GM18870 (cell line): Measurements from ENCODE around the gene PSMG4.
A peak's percentile ranks its signal among the peaks of the same experiment; 100 is the strongest.

Experiments
- ATAC-seq: cut with Tn5 transposase; IDR thresholded peaks from one replicate; pipeline ENCODE4 v1.9.1; 2021; ENCODE audit warnings: moderate library complexity; ENCODE audit not compliant: unreplicated experiment

The PSMG4 gene

DNA sequence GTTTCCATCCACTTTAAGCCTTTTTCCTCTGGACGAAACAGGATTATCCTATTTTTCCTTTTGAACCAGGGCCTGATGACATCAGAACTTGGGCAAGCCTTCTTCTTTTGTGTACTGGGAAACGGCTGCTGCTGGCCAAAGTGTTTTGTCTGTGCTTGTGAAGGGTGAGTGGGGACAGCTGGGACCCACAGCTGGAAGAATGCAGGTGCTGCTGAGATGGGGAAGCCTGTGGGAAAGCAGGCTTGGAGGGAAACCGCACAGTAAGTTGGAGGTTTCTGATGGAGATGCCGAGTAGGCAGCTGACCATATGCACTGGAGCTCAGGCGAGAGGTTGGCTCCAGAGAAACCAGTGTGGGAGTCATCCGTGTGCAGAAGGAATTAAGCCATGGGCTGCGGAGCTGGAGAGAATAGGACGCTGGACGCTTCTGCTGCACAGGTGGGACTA, 8.5 kb upstream of the PSMG4 start:
- ATAC-seq, result no peak

DNA sequence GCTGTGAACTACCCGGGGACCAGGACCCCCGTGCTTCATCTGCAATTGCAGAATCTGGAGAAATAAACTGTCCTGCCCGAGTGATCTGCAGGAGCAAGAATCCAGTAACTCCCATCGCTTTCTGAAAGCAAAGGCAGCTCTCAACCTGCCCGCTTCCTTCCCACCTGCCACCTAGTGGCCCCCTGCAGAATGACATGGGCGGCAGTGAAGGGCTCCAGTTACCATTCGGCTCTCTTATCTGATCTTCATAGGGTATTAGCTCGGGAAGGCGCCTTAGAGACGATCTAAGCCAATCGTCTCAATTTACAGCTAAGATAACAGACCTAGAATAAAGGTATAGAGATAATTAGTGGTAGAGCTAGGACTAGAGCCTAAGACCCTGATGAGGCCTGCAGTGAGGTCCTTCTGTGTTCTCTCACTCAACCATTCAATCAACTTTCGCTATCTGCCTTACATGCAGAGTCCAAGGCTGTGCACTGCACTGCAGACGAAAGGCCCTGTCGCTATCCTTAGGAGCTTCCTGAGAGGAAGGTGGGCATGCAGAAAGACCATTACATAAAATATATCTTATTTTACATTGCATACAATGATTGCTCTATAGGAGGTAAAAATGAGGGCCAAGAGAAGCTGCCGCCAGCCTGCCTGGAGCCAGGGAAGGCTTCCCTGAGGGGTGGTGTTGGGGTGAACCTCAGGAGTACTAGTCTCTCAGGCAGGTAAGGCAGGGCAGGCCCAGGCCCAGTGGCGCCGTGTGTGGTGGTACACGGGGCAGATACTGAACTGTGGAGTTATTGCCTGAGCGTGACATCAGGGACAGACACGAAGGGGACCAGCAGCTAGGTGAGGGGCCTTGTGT, 7.1 kb upstream of the PSMG4 start:
- peak; percentile 53 for ATAC-seq

DNA sequence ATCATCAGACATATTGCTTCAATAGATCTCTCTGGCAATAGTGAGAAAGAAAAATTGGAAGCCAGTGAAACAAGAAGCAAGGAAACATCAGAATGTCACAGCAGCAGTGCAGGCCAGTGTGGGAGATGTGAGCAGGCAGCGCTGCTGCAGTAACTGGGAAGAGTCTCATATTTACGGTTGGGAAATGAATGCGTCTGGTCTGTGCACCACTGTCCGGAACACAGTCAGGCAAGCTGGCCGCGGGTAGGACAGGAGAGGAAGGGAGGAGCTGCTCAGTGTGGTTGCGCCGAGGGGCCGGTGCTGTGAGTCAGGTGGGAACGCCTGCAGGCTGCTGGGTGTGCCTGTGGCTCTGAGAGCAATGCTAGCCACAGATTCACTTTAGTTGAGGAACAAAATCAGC, 6.4 kb upstream of the PSMG4 start:
- no peak for ATAC-seq

DNA sequence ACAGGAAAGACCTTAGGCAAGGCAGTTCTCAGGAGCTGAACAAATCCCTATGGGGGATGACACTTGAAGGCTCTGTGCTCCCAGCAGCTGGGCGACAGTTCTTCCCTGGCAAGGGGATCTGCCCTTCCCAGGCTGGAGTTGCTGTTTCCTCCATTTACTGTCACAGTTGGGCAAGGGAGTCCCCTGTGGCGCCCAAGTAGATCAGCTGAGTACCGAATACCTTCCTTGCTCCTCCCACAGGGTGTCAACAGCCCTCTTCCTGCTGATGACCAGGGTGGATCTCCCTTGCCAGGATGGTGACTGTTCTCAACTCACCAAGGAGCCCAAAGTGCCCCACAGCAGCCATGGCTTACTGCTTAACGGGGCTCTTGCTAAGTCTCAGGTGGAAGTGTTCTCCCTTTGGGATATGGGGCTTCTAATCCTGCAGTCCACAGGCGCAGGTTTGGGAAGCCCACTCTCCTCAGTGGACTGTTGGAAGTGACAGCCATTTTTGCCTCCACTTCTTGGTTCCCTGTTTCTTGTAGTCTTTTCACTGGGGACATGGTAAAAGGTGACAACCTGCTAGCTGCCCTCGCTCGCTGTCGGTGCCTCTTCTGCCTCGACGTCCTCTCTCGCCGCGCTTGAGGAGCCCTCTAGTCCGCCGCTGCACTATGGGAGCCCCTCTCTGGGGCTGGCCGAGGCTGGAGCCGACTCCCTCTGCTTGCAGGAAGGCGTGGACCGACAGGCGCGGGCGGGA, 5.7 kb upstream of the PSMG4 start:
- ATAC-seq, result no peak

DNA sequence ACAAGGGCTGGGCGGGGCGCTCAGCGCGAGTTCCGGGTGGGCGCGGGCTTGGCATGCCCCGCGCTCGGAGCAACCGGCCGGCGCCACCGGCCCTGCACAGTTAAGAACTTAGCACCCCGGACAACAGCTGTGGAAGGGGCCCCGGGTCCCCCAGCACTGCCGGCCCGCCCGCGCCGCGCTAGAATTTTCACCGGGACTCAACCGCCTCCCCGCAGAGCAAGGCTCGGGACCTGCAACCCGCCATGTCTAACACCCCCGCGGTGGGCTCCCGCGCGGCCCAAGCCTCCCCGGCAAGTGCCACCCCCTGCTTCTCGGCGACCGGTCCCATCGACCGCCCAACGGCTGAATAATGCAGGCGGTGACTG, 5.2 kb upstream of the PSMG4 start:
- no peak for ATAC-seq

- ATAC-seq, result no peak
Observed at GRCh38 chr6:3258201-3258600, 546 bp upstream of the PSMG4 start.

- peak; percentile 29 for ATAC-seq
Observed at GRCh38 chr6:3259491-3259958, 778 bp downstream of the PSMG4 start.

- no peak for ATAC-seq
Observed at GRCh38 chr6:3260296-3260695, 1.5 kb downstream of the PSMG4 start.

DNA sequence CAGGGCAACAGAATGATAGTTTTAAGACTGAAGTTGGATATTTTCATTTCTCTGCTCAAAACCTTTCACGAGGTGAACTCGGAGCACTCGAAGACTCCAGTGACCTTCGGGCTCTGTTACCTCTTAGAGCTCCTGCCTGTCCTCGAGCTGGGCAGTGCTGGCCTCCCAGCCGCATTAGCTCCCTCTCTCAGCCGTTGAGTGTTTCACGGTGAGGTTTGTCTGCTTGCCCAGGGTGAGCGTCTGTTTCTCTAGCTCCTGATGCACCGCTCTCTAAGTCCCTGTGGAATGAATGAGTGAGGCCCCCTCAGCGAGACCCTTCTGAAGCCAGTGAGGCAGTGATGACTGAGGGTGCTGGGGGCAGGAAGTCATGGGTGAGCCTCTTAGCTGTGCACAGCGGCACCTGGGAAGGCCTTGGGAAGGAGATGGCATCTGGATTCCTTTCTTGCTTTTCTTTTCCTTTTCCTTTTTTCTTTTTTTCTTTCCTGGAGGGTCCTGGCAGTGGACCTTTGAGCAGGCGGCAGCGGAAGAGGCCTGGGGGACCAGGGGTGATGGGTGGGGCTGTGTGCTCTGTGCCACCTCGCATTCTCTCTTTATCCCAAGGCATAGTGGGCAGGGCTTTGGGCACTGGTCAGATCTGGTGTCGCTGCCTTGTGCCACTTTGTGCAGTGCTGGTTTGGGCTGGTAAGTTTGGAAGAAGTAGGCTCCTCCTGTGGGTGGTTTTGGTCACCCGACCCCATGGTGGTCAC, 2.2 kb downstream of the PSMG4 start:
- ATAC-seq, result no peak

DNA sequence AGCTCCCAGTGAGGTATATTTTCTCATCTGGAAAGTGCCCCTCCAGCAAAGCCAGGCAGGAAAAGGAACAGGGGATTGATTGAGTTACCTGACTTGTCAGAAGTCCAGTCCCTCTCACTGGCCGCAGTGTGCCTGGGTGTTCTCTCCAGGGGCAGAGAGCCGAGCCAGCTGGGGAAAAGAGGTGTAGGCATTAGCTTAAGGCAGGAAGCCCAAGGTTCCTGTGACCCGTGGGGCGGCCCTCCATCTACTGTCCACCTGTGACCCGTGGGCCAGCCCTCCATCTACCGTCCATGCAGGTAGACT, 2.7 kb downstream of the PSMG4 start:
- ATAC-seq, result no peak

- no peak for ATAC-seq
Observed at GRCh38 chr6:3261921-3262320, 3.2 kb downstream of the PSMG4 start.

DNA sequence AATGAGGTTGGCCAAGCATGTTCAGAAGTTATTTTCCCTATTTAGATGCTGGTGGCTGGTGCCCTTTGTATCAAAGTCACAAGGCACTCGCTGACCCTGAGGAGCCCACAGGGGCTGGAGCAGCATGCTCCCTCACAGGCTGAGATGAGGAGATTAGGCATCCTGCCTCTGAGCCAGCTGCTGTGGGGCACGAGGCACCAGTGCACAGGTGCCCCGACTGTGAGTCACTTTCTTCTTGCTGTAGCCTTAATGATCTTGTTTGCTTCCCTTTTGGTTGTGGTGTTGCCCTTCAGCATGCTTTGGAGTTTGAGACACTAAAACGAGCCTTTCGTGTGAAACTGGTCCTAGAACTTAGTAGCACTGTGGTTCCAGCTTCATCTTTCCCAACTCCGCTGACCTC, 4.3 kb downstream of the PSMG4 start:
- ATAC-seq, result no peak

DNA sequence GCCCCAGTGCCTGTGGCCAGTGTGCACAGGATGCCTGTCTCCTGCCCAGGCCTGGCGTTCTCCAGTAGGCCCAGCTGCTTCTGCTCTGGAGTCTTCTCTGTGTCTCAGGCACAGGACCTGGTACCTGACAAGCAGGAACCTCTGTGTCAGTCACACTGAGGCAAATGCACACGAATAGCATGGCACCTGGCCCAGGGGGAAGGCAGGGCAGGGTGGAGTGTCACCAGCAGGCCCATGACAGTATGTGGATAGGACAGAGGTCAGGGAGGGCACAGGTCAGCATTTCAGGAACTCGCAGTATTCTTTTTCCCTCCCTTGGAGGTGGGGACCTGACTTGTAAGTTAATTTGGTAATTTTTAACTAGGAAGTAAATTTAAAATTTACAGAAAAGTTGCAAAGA, 5.6 kb downstream of the PSMG4 start:
- ATAC-seq, result no peak

GRCh38 chr6:3265671-3266070, 6.9 kb downstream of the PSMG4 start:
- ATAC-seq, result no peak

GRCh38 chr6:3266170-3266569, 7.4 kb downstream of the PSMG4 start:
- no peak for ATAC-seq

GRCh38 chr6:3267162-3267561, 8.4 kb downstream of the PSMG4 start:
- no peak for ATAC-seq

- no peak for ATAC-seq
Observed at GRCh38 chr6:3268680-3269079, 9.9 kb downstream of the PSMG4 start.

DNA sequence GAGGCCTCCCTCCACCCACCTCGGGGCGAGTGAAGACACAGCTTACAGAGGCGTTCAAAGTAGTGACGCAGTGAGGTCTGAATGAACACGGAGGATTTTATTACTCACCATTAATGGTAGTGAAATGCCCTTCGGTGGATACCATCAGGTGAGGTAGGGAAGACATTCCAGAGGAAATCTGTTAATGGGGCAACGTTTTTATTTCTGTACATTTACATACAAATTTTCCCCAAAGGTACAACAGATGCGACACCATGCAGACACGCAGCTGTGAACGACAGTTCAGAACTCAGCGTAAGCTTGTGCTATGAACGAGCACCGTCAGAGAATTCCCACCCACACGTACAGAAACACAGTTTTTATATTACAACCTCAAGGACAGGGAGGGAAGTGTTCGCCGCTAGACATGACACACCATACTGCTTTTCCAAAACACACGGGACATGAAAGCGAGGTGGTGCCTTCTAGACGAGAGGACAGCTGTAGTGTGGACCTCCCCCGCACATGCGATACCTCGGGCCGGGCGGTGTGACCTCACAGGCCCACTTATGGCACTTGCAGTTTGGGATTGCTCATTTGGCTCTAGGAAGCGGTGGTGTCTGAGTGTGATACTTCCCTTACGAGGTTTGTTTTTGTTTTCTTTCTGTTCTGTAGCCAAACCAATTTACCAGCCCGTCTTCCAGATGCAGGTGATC, 10.7 kb downstream of the PSMG4 start:
- no peak for ATAC-seq

- ATAC-seq, result no peak
Observed at GRCh38 chr6:3270258-3270657, 11.5 kb downstream of the PSMG4 start.

DNA sequence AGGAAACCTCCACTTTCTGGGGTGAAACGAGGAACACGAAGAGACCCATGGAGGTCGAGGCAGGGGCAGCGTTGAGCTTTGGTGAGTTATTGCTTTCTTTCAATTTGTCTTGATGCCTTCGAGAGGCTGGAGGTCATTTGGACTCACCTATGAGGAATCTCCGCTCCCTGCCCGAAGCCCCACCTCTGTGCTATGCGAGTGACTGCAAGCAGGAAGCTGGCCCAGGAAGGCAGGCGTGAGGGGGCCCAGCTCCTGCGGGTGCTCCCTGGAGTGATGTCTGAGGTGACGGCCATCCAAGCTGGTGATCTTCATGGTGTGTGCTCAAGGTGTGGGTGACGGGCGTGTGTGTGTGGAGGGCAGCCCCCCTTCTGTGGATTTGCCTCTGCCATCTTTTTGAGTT, 13.0 kb downstream of the PSMG4 start:
- ATAC-seq, result no peak

GRCh38 chr6:3272911-3273547, 14.3 kb downstream of the PSMG4 start:
- no peak for ATAC-seq
